AG10803 (cell line): ENCODE data around the gene CX3CL1.

Experiments used
- DNase-seq: peaks from one replicate; pipeline ENCODE4 v3.0.0; 2010; ENCODE audit warnings: low read depth
- H3K4me3 ChIP-seq: 2 replicates; pipeline ENCODE4 v1.5.1; 2011; ENCODE audit warnings: mild to moderate bottlenecking, low read length, control low read depth
- TF ChIP-seq, protein P1 (sequence below): conservative IDR thresholded peaks from 2 replicates; pipeline ENCODE4 v1.5.1; 2011; ENCODE audit warnings: mild to moderate bottlenecking, low read length, control low read depth, inconsistent platforms

CX3CL1 gene

DNA sequence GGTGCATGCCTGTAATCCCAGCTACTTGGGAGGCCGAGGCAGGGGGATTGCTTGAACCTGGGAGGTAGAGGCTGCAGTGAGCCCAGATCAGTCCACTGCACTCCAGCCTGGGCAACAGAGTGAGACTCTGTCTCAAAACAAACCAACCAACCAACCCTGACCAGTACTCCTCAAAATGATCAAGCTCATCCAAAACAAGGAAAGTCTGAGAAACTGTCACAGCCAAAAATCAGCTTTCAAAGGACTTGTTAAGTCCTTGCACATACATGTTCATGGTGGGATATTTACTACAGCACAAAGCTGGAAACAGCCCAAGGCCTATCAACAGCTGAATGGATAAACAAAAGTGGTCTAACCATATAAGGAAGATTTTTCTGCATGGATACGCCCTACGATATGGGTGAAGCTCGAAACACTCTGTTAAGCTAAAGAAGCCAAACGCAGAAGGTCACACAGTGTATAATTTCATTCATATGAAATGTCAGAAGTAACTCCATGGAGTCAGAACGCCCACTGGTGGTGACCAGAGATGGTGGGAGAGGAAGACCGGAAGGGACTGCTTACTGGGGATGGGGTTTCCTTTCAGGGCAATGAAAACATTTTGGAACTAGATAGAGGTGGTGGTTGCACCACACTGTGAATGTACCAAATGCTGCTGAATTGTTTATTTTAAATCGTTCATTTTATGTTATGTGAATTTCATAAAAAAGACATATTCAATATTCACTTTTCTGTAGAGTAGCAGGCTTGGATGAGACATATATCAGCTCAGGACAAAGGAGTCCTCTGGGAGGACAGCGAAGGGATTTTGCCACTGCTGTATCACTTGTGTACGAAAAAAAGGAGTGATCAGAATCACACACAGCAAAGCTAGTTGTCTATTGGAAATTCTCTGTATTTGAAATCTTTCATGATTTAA, 50.0 kb downstream of the CX3CL1 start:
- TF ChIP-seq, protein P1, sequence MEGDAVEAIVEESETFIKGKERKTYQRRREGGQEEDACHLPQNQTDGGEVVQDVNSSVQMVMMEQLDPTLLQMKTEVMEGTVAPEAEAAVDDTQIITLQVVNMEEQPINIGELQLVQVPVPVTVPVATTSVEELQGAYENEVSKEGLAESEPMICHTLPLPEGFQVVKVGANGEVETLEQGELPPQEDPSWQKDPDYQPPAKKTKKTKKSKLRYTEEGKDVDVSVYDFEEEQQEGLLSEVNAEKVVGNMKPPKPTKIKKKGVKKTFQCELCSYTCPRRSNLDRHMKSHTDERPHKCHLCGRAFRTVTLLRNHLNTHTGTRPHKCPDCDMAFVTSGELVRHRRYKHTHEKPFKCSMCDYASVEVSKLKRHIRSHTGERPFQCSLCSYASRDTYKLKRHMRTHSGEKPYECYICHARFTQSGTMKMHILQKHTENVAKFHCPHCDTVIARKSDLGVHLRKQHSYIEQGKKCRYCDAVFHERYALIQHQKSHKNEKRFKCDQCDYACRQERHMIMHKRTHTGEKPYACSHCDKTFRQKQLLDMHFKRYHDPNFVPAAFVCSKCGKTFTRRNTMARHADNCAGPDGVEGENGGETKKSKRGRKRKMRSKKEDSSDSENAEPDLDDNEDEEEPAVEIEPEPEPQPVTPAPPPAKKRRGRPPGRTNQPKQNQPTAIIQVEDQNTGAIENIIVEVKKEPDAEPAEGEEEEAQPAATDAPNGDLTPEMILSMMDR, result peak; percentile 85
- H3K4me3 ChIP-seq, result no peak overlapping the region
- DNase-seq, result peak; percentile 53

DNA sequence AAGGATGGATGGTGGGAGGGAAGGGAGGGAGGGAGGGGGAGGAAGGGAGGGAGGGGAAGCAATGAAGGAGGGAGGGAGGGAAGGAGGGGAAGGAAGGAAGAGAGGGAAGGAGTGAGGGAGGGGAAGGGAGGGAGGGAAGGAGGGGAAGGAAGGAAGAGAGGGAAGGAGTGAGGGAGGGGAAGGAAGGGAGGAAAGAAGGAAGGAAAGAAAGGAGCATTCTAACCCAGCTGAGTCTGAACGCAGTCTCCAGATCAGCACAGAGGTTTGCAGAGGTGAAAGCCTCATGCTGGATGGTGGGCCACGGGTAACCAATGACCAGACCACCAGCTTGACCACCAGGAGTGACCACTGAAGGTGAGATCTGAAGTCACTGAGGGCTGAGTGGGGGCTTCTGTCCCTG, 50.9 kb downstream of the CX3CL1 start:
- H3K4me3 ChIP-seq, result no peak overlapping the region
- TF ChIP-seq, protein P1, result no peak
- DNase-seq, result no peak

DNA sequence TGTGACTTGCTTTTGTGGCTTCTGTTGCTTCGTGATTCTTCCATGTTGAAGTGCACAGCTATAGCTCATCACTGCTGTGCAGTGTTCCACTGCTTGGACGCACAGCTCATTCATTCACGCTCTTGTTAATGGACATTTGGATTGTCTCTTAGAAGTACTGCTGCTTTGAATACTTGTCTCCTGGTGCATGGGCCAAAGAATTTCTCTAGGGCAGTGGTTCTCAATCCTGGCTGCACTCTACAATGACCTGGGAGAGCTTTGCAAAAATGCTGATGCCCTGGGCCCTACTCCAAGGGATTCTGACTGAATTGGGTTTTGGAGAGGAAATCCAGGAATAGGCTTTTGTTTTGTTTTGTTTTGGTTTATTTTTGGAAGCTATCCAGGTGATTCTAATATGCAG, 52.3 kb downstream of the CX3CL1 start:
- DNase-seq, result no peak
- no peak overlapping the region for H3K4me3 ChIP-seq
- TF ChIP-seq, protein P1, result no peak

DNA sequence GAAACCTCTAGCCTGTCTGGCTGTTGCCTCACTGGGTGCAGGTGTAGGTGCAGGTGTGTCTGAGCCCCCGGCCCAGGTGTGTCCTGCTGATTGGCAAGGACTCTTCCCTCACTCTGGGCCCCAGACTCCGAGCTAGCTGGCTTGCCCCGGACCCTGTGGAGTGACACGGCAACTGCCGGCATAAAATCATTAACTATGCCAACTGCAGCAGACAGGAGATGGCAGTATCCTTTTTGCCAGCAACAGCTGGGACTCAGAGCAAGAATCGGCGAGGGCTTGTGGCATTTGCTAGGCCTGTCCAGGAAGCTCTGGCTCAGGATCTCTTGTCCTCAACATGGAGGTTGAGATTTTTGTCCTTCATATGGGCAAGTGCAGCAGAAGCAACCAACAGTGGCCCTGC, 54.1 kb downstream of the CX3CL1 start:
- TF ChIP-seq, protein P1, result no peak
- DNase-seq, result no peak
- no peak overlapping the region for H3K4me3 ChIP-seq

DNA sequence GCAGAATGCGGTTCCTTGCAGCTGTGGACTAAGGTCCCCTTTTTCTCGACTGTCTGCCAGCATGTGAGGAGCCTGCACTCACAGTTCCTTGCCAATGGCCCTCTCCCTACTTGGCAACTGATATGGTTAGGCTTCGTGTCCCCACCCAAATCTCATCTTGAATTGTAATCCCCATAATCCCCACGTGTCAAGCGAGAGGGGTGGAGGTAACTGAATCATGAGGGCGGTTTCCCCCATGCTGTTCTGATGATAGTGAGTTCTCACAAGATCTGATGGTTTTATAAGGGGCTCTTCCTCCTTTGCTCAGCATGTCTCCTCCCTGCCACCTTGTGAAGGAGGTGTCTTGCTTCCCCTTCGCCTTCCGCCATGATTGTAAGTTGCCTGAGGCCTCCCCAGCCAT, 55.0 kb downstream of the CX3CL1 start:
- no peak for DNase-seq
- TF ChIP-seq, protein P1, result no peak
- H3K4me3 ChIP-seq, result no peak overlapping the region

DNA sequence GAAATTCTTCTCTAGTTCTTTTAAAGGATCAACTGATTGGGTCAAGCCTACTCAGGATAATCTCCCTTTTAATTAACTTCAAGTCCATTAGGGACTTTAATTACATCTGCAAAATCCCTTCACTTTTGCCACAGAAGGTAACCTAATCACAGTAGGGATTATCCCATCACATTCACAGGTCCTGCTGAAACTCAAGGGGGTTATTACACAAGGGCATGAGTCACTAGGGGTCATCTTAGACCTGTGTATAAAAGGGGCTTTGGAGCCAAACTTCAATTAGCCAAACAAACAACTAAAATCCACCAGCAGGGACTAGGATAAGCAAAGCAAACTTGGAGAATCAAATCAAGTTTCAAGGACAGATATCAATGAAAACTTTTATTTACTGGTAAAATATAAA, 55.5 kb downstream of the CX3CL1 start:
- no peak overlapping the region for H3K4me3 ChIP-seq
- no peak for DNase-seq
- TF ChIP-seq, protein P1, result no peak

DNA sequence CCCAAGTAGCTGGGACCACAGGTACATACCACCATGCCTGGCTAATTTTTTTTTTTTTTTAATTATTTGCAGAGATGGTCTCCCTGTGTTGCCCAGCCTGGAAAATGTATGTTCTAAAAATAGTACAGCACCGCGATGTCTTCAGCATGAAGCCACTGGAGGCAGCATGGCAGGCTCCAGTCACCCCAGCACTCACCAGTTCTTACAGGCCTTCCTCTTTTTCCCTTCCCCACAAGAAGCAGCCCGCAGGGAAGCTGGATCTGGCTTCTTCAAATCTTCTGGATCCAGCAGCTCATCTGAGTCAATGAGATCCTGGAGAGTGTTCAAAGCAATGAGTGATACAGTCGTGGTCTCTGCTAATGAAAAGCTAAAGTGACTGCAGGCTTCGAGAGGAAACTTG, 58.7 kb downstream of the CX3CL1 start:
- no peak for DNase-seq
- TF ChIP-seq, protein P1, result no peak
- no peak overlapping the region for H3K4me3 ChIP-seq
